Activated T-cell treated with anti-CD3 and anti-CD28 coated beads for 4 hours (primary cell): ENCODE data around the gene PAK6.

Experiments used
- DNase-seq: peaks from one replicate; pipeline ENCODE4 v3.0.0-alpha.2; 2020

The PAK6 gene

GRCh38 chr15:40238532-40239403 is at the start of gene PAK6:
PAK6 (plus strand) TSS chr15:40239063; CDS start chr15:40264786, 25,723 bp downstream.
- no peak for DNase-seq

- DNase-seq = no peak
These were observed 48.3 kb upstream of the PAK6 start for GRCh38 chr15:40190591-40190990.

- DNase-seq = no peak
These were observed 45.9 kb upstream of the PAK6 start for GRCh38 chr15:40192942-40193341.

- DNase-seq = no peak
These were observed 41.4 kb upstream of the PAK6 start for GRCh38 chr15:40197434-40197833.

- DNase-seq = no peak
These were observed 40.3 kb upstream of the PAK6 start for GRCh38 chr15:40198355-40199085.

- no peak for DNase-seq
These were observed 34.8 kb upstream of the PAK6 start for GRCh38 chr15:40204100-40204499.

GRCh38 chr15:40217166-40217824 is 21.6 kb upstream of the PAK6 start:
- peak; percentile 25 for DNase-seq

GRCh38 chr15:40219801-40220200 is 19.1 kb upstream of the PAK6 start:
- DNase-seq = no peak

- DNase-seq = no peak
These were observed 16.7 kb upstream of the PAK6 start for GRCh38 chr15:40222131-40222530.

- no peak for DNase-seq
These were observed 12.1 kb upstream of the PAK6 start for GRCh38 chr15:40226736-40227135.

GRCh38 chr15:40229316-40229715 is 9.5 kb upstream of the PAK6 start:
- no peak for DNase-seq

- DNase-seq = no peak
These were observed 8.9 kb upstream of the PAK6 start for GRCh38 chr15:40229956-40230355.

- DNase-seq = no peak
These were observed 6.2 kb upstream of the PAK6 start for GRCh38 chr15:40232625-40233070.

GRCh38 chr15:40233727-40234577 is 4.9 kb upstream of the PAK6 start:
- no peak for DNase-seq

GRCh38 chr15:40234783-40235182 is 4.1 kb upstream of the PAK6 start:
- DNase-seq = no peak

GRCh38 chr15:40235201-40235885 is 3.5 kb upstream of the PAK6 start:
- no peak for DNase-seq

- no peak for DNase-seq
These were observed 485 bp downstream of the PAK6 start for GRCh38 chr15:40239404-40239692.

- no peak for DNase-seq
These were observed 1.1 kb downstream of the PAK6 start for GRCh38 chr15:40239693-40240618.

GRCh38 chr15:40240619-40241221 is 1.9 kb downstream of the PAK6 start:
- no peak for DNase-seq
